Mucosa of stomach (tissue), 1 donor: ENCODE data around the gene DLL4.
A peak's percentile ranks its signal among the peaks of the same experiment; 100 is the strongest.

Source experiments
- H3K27me3 ChIP-seq: one replicate; pipeline ENCODE4 v1.7.0; 2013; ENCODE audit warnings: mild to moderate bottlenecking, low read length; ENCODE audit not compliant: control insufficient read depth, insufficient read depth
- H3K36me3 ChIP-seq: one replicate; pipeline ENCODE4 v1.7.0; 2013; ENCODE audit warnings: low read length; ENCODE audit not compliant: control insufficient read depth, insufficient read depth
- H3K4me1 ChIP-seq: one replicate; pipeline ENCODE4 v1.7.0; 2013; ENCODE audit warnings: mild to moderate bottlenecking, low read length; ENCODE audit not compliant: control insufficient read depth, insufficient read depth
- H3K4me3 ChIP-seq: one replicate; pipeline ENCODE4 v1.7.0; 2013; ENCODE audit warnings: low read length
- H3K9ac ChIP-seq: one replicate; pipeline ENCODE4 v1.7.0; 2013; ENCODE audit warnings: mild to moderate bottlenecking, low read length, moderate library complexity
- H3K9me3 ChIP-seq: one replicate; pipeline ENCODE4 v1.7.0; 2013; ENCODE audit warnings: mild to moderate bottlenecking, low read length, moderate library complexity; ENCODE audit not compliant: control insufficient read depth
- donor health status: Pancreatic carcinoma.

DLL4 gene

GRCh38 chr15:40928821-40929659, at the start of gene DLL4:
Gene DLL4 (plus strand): TSS chr15:40929340. CDS start chr15:40929669, 329 bp downstream.
- H3K36me3 ChIP-seq = no peaks in the 10 kb centered on the region
- H3K4me1 ChIP-seq = peaks cover 80% of the 10 kb centered on the region
- peaks cover 85% of the 10 kb centered on the region for H3K27me3 ChIP-seq
- H3K4me3 ChIP-seq = peak within 1 kb of the TSS; percentile 46
- H3K9me3 ChIP-seq = no peaks in the 10 kb centered on the region
- H3K9ac ChIP-seq = peak within 1 kb of the TSS; percentile 48

DNA sequence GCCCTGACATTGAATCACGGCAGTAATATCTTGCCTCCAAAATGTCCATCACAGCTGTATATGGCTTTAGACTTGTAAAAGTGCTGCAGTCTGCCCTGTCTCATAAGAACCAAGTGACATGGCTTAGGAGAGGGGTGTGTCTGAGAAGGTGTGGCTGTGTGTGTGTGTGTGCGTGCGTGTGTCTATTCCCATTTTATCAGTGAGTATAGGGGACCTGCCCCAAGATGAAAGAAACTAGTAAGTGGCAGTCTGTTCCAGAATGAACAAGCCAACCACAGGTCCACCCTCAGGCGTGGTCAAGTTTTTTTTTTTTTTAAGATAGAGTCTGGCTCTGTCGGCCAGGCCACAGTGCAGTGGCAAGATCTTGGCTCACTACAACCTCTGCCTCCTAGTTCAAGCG, 49.5 kb upstream of the DLL4 start:
- Histone ChIP-seq H3K4me1 (peaks cover 23% of the 10 kb centered on the region), H3K4me3 (no peak overlapping the region), H3K36me3 (no peaks in the 10 kb centered on the region), H3K9me3 (no peaks in the 10 kb centered on the region), H3K9ac (peak overlapping the region; percentile 24), H3K27me3 (no peaks in the 10 kb centered on the region)

- Histone ChIP-seq H3K9me3 (no peaks in the 10 kb centered on the region), H3K9ac (no peak overlapping the region), H3K36me3 (no peaks in the 10 kb centered on the region), H3K27me3 (no peaks in the 10 kb centered on the region), H3K4me3 (no peak overlapping the region), H3K4me1 (peaks cover 23% of the 10 kb centered on the region)
Observed at GRCh38 chr15:40881351-40881750, 47.8 kb upstream of the DLL4 start.

- H3K36me3 ChIP-seq = no peaks in the 10 kb centered on the region
- no peak overlapping the region for H3K4me3 ChIP-seq
- peaks cover 11% of the 10 kb centered on the region for H3K4me1 ChIP-seq
- no peaks in the 10 kb centered on the region for H3K9me3 ChIP-seq
- H3K27me3 ChIP-seq = no peaks in the 10 kb centered on the region
- H3K9ac ChIP-seq = no peak overlapping the region
Observed at GRCh38 chr15:40886586-40886985, 42.6 kb upstream of the DLL4 start.

- Histone ChIP-seq H3K4me3 (no peak overlapping the region), H3K4me1 (peaks cover 27% of the 10 kb centered on the region), H3K36me3 (no peaks in the 10 kb centered on the region), H3K9ac (no peak overlapping the region), H3K9me3 (no peaks in the 10 kb centered on the region), H3K27me3 (no peaks in the 10 kb centered on the region)
Observed at GRCh38 chr15:40889112-40889511, 40.0 kb upstream of the DLL4 start.

DNA sequence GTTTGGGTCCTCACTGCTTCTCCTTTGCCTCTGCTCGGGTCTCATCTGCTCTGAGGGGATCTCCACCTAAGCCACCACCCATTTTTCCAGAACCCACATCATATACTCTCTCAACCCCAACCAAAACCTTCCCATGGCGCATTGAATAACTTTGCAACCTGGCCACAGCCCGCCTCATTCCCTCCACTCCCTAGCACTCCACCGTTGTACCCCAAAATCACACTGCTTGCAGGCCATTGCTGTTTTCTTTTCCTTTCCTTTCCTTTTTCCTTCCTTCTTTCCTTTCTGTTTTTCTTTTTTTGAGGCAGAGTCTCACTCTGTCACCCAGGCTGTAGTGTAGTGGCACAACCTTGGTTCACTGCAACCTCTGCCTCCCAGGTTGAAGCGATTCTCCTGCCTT, 38.0 kb upstream of the DLL4 start:
- H3K4me1 ChIP-seq = peaks cover 35% of the 10 kb centered on the region
- no peak overlapping the region for H3K4me3 ChIP-seq
- no peaks in the 10 kb centered on the region for H3K27me3 ChIP-seq
- no peaks in the 10 kb centered on the region for H3K36me3 ChIP-seq
- H3K9ac ChIP-seq = no peak overlapping the region
- no peaks in the 10 kb centered on the region for H3K9me3 ChIP-seq

GRCh38 chr15:40891810-40892446, 37.2 kb upstream of the DLL4 start:
- Histone ChIP-seq H3K4me3 (no peak overlapping the region), H3K36me3 (no peaks in the 10 kb centered on the region), H3K27me3 (no peaks in the 10 kb centered on the region), H3K4me1 (peaks cover 35% of the 10 kb centered on the region), H3K9ac (no peak overlapping the region), H3K9me3 (no peaks in the 10 kb centered on the region)

DNA sequence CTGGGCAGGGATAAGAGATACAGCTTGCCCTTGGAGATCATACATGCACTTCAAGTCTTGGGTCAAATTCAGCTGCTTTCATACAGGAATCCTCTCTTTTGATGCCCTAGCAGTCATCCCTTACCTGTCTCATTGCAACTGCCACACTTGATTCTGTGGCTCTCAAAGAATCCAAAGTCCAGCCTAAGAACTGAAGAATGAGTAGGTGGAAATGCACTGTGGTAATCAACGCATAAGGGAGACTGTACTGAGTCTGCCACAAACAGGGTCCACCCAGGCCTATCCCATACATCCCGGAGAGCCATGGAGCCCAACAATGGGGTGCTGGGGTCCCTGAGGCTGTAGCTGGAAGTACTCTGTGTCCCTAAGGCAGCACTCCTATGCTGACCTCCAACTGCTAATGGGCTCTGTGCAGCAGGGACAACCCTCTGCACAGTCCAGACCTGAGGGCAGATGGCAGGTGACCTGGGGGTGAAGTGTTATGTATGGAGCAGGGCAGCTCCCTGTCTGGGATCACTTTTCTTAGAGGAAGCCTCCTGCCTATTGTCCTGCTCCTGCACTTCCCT, 36.6 kb upstream of the DLL4 start:
- Histone ChIP-seq H3K36me3 (no peaks in the 10 kb centered on the region), H3K27me3 (no peaks in the 10 kb centered on the region), H3K9ac (no peak overlapping the region), H3K9me3 (no peaks in the 10 kb centered on the region), H3K4me1 (peaks cover 35% of the 10 kb centered on the region), H3K4me3 (no peak overlapping the region)

DNA sequence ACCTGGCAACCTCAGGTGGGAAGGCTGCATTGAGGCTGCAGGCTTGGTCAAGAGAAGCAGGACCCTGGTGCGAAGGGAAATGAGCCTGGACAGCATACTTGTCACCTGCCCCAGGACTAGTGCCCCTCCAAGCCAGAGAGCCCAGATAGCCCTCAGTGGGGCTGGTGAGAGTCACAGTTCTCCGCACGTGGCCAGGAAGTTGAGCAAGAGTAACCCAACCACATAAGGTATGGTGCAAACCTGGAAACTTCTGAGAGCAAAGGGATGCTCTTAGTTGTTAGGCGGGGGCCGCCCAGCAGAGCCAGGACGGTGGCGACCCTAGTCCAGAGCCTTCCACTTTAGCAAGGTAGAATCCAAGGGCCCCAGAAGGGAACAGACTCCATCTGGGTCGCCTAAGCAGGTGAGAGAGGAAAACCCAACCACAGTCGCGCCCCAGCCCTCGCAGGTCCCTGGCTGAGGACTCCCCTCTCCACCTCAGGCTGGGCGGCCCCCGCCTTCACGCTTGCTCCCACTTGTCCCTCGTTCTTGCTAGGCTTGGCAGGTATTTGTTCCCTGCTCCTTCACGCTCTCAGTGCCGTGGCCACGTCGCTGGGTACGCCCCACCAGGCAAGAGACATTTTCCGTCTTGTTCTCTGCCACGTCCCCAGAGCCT, 36.0 kb upstream of the DLL4 start:
- H3K4me3 ChIP-seq = no peak overlapping the region
- H3K36me3 ChIP-seq = no peaks in the 10 kb centered on the region
- peak overlapping the region; percentile 70 for H3K9ac ChIP-seq

GRCh38 chr15:40893733-40894680, 35.1 kb upstream of the DLL4 start, which contains the start of gene VPS18:
Gene VPS18 (plus strand): TSS chr15:40894450. CDS start chr15:40894769, 319 bp downstream.
- Histone ChIP-seq H3K9ac (peak within 1 kb of the TSS; percentile 88), H3K4me1 (peaks cover 35% of the 10 kb centered on the region), H3K27me3 (no peaks in the 10 kb centered on the region), H3K4me3 (peak within 1 kb of the TSS; percentile 84), H3K9me3 (no peaks in the 10 kb centered on the region), H3K36me3 (no peaks in the 10 kb centered on the region)

More for the DNA sequence above, 36.0 kb upstream of the DLL4 start:
- Histone ChIP-seq H3K4me1 (peaks cover 35% of the 10 kb centered on the region), H3K9me3 (no peaks in the 10 kb centered on the region), H3K27me3 (no peaks in the 10 kb centered on the region)
